Stomach (tissue), 9 donors: ENCODE data around the gene HMGN1. TPM values are rescaled to one million over a fixed set of nuclear protein-coding genes. Genes with fewer than 3 reads are reported as not detected.

ENCODE experiments used
- DNase-seq, 2 donors: peaks; one replicate each; pipeline versions ENCODE4 v3.0.0 to v3.0.0-alpha.2; 2013 to 2019
- H3K27ac ChIP-seq, 5 donors: fragments of 200-600 bp in 4 of 5; sonication (generic) in 4 of 5; one replicate each; pipeline ENCODE4 v1.5.1; 2013 to 2019; ENCODE audit warnings: mild to moderate bottlenecking in 1 of 5, moderate library complexity in 1 of 5
- H3K27me3 ChIP-seq, 3 donors: fragments of 200-600 bp; sonication (generic); one replicate each; pipeline ENCODE4 v1.5.1; 2017 to 2019; ENCODE audit warnings: mixed run types in 1 of 3
- H3K36me3 ChIP-seq, 4 donors: fragments of 200-600 bp; sonication (generic); 1 replicate in 3 of 4; 2 replicates in 1 of 4; pipeline ENCODE4 v1.5.1; 2016 to 2019
- H3K4me1 ChIP-seq, 4 donors: fragments of 200-600 bp; sonication (generic); one replicate each; pipeline ENCODE4 v1.5.1; 2016 to 2019
- H3K4me3 ChIP-seq, 4 donors: fragments of 200-600 bp; sonication (generic) in 3 of 4; one replicate each; pipeline ENCODE4 v1.5.1; 2016 to 2019; ENCODE audit warnings: mild to moderate bottlenecking in 1 of 4
- H3K9me3 ChIP-seq, 4 donors: fragments of 200-600 bp; sonication (generic); one replicate each; pipeline ENCODE4 v1.5.1; 2016 to 2019
- CTCF ChIP-seq, 7 experiments: fragments of 450-650 bp in 4 of 7; fragments of 200-600 bp in 3 of 7; sonication (generic) in 3 of 7; IDR thresholded peaks; one replicate each; pipeline ENCODE4 v1.5.1; 2016 to 2019; ENCODE audit warnings: antibody characterized with exemption in 7 of 7, control low read depth in 2 of 7, mild to moderate bottlenecking in 1 of 7
- EP300 ChIP-seq: sonication (generic); formaldehyde crosslinking; IDR thresholded peaks from one replicate; pipeline ENCODE4 v1.6.1; 2017; ENCODE audit warnings: antibody characterized with exemption
- POLR2A ChIP-seq, 4 donors: fragments of 450-650 bp; IDR thresholded peaks; one replicate each; pipeline ENCODE4 v1.6.1; 2016; ENCODE audit warnings: antibody characterized with exemption in 4 of 4, control low read depth in 2 of 4, mild to moderate bottlenecking in 1 of 4, moderate library complexity in 1 of 4
- POLR2AphosphoS5 ChIP-seq, 3 donors: sonication (generic); formaldehyde crosslinking; IDR thresholded peaks; one replicate each; pipeline ENCODE4 v1.6.1; 2016; ENCODE audit warnings: antibody characterized with exemption in 3 of 3
- WGBS, 5 donors: extraction: QIAGEN DNeasy Blood & Tissue Kit in 3 of 5; methylation state at CpG; one replicate each; pipeline versions ENCODE4 v1.1.5 to v1.1.7; 2013 to 2018; 5-methylcytosine and 5-hydroxymethylcytosine counted together
- intact Hi-C: fragments of 100-400 bp; cut with DNase I; formaldehyde crosslinking; loops from one replicate; pipeline ENCODE4 v1.15.1; 2023; ENCODE audit warnings: low total_unique reads
- polyA plus RNA-seq, 3 donors: library from polyadenylated mRNA; stranded (reverse); fragments of 200-250 nt; gene quantifications; one replicate each; pipeline ENCODE4 v1.2.3, GENCODE V29; 2013
- total RNA-seq, 5 donors: library from RNA; depleted of rRNA; stranded (reverse); fragments of >200 nt; gene quantifications; one replicate each; pipeline versions ENCODE4 v1.1.0 to v1.2.3, GENCODE V29; 2014 to 2016
- donor health status: healthy with polysubstance abuse.
- donor health status: Bipolar disorder and iron deficiency.
- donor health status: healthy.

The HMGN1 gene
- total and polyA plus RNA-seq, 8 donors = 39.1 to 321 (median 131) TPM

GRCh38 chr21:39390212-39390765 is 41.4 kb upstream of the HMGN1 start:
- DNase-seq = no peak
- 53 to 71% (median 61%) methylated on average over 16 of the region's 16 CpGs for WGBS, 5 donors
- H3K4me3 ChIP-seq = no peak overlapping the region
- TF ChIP-seq POLR2AphosphoS5 (IDR thresholded peaks at IDR 0.05) (no peak), EP300 (no peak), CTCF (IDR thresholded peaks at IDR 0.05) (no peak), POLR2A (IDR thresholded peaks at IDR 0.05) (no peak)
- H3K36me3 ChIP-seq = peaks cover 21 to 47% (median 45%) of the 10 kb centered on the region in 4 donors
- no peaks in the 10 kb centered on the region for H3K27me3 ChIP-seq
- H3K27ac ChIP-seq = no peak overlapping the region
- intact Hi-C loops = no loop called here
- H3K4me1 ChIP-seq = peaks cover 9 to 49% (median 42%) of the 10 kb centered on the region in 4 donors
- no peaks in the 10 kb centered on the region for H3K9me3 ChIP-seq

DNA sequence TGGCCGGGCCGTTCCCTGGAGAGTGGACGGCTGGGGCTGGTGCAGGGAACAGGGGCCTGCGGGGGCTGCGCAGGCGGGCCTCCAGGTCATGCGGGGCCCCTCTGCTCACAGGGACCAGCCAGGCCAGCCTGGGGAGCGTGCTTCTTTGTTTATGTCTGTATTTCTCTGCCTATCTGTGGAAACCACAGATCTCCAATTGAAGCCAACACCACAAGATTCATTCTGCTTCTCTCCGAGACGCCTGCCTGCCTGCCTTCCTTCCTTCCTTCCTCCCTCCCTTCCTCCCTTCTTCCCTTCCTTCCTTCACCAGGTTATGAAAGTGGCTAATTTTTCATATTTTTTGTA is 39.9 kb upstream of the HMGN1 start:
- Histone ChIP-seq H3K27ac (peak overlapping the region in 3 of 5 donors; percentile 76 to 85 (median 82)), H3K27me3 (no peaks in the 10 kb centered on the region), H3K4me3 (peak overlapping the region; percentile 44 to 55 (median 48)), H3K36me3 (peaks cover 21 to 32% (median 30%) of the 10 kb centered on the region in 4 donors), H3K4me1 (peaks cover 9 to 57% (median 46%) of the 10 kb centered on the region in 4 donors), H3K9me3 (no peaks in the 10 kb centered on the region)
- intact Hi-C loops = no loop called here
- TF ChIP-seq POLR2AphosphoS5 (IDR thresholded peaks at IDR 0.05) (no peak), CTCF (IDR thresholded peaks at IDR 0.05) (peak in 1 of 7 experiments; percentile 23)
- no peak for DNase-seq
- WGBS, 5 donors = 0 to 4% (median 0%) methylated on average over 3 to 10 of the region's 10 CpGs

- Histone ChIP-seq H3K4me3 (peak overlapping the region; percentile 44 to 55 (median 48)), H3K27ac (peak overlapping the region; percentile 11 to 85 (median 76)), H3K4me1 (peaks cover 9 to 57% (median 46%) of the 10 kb centered on the region in 4 donors), H3K9me3 (no peaks in the 10 kb centered on the region), H3K36me3 (peaks cover 16 to 26% (median 24%) of the 10 kb centered on the region in 4 donors), H3K27me3 (no peaks in the 10 kb centered on the region)
- intact Hi-C loops = no loop called here
- TF ChIP-seq POLR2A (IDR thresholded peaks at IDR 0.05) = no peak
- no peak for TF ChIP-seq EP300
- TF ChIP-seq POLR2AphosphoS5 (IDR thresholded peaks at IDR 0.05) = peak in 2 of 3 donors; percentile 15 to 67
- peak in 6 of 7 experiments; percentile 19 to 93 (median 81) for TF ChIP-seq CTCF (IDR thresholded peaks at IDR 0.05)
- WGBS, 5 donors = 12 to 26% (median 13%) methylated on average over 23 to 35 of the region's 35 CpGs
- DNase-seq = peak; percentile 94 to 95
These were observed 39.3 kb upstream of the HMGN1 start for GRCh38 chr21:39388038-39388810.

DNA sequence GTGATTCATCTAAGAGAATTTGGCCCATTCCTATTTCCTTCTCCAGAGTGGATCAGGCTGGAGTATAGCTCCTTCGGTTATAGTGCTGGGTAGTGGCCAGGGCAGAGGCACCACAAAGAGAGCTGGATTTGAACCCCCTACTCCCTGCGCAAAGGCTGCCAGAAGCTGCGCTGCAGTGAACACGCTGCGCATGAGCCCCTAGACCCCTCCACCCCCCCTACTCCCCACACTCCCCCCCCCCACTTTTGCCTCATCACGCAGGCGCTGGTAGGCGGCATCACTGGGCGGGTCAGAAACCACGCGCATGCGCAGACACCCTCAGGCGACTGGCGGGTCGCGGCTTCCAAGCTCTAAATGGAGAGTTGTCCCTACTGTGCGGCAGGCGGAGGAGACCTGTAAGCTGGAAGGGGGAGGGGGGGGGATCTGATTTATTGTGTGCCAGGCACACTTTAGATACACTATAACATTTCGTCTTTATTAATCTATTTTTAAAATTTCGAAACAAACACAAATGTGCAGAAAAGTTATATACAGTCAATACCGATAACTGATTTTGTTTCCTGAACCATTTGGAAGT is 38.7 kb upstream of the HMGN1 start:
- intact Hi-C loops = no loop called here

More for the DNA sequence above, 38.7 kb upstream of the HMGN1 start:
- Histone ChIP-seq H3K27me3 (no peaks in the 10 kb centered on the region), H3K36me3 (peaks cover 9 to 19% (median 17%) of the 10 kb centered on the region in 4 donors), H3K4me3 (peak overlapping the region; percentile 44 to 55 (median 48)), H3K9me3 (no peaks in the 10 kb centered on the region), H3K4me1 (peaks cover 9 to 57% (median 46%) of the 10 kb centered on the region in 4 donors), H3K27ac (peak overlapping the region; percentile 65 to 85 (median 76))
- WGBS, 5 donors = 2 to 10% (median 6%) methylated on average over 13 to 21 of the region's 21 CpGs
- TF ChIP-seq CTCF (IDR thresholded peaks at IDR 0.05) = no peak
- no peak for TF ChIP-seq EP300
- TF ChIP-seq POLR2A (IDR thresholded peaks at IDR 0.05) = no peak
- no peak for TF ChIP-seq POLR2AphosphoS5 (IDR thresholded peaks at IDR 0.05)
- DNase-seq = peak; percentile 92 to 96
